NCI-H128 (cell line): ENCODE measurements around the gene SIPA1.
A peak's percentile ranks its signal among the peaks of the same experiment; 100 is the strongest.

ENCODE experiments used
- DNase-seq: peaks from one replicate; lab custom pipeline; 2025; ENCODE audit not compliant: unreplicated experiment; lab: John Stamatoyannopoulos, UW

The SIPA1 gene

GRCh38 chr11:65642014-65642671 lies 4.2 kb downstream of the SIPA1 start:
- DNase-seq: no peak

- no peak for DNase-seq
Measured at GRCh38 chr11:65643971-65644370, 6.1 kb downstream of the SIPA1 start.

- DNase-seq: no peak
Measured at GRCh38 chr11:65644837-65645236, 6.9 kb downstream of the SIPA1 start.

GRCh38 chr11:65645710-65646109 lies 7.8 kb downstream of the SIPA1 start:
- DNase-seq: no peak

GRCh38 chr11:65646288-65646957 lies 8.5 kb downstream of the SIPA1 start:
- DNase-seq: no peak

- DNase-seq: no peak
Measured at GRCh38 chr11:65646958-65647701, 9.2 kb downstream of the SIPA1 start.

- DNase-seq: no peak
Measured at GRCh38 chr11:65648997-65649493, 11.1 kb downstream of the SIPA1 start.

GRCh38 chr11:65649656-65650546 lies 12.0 kb downstream of the SIPA1 start:
- DNase-seq: no peak

GRCh38 chr11:65650547-65651338 lies 12.8 kb downstream of the SIPA1 start:
- no peak for DNase-seq

- DNase-seq: no peak
Measured at GRCh38 chr11:65651339-65651588, 13.4 kb downstream of the SIPA1 start.

GRCh38 chr11:65651589-65652510 lies 13.9 kb downstream of the SIPA1 start:
- DNase-seq: no peak

GRCh38 chr11:65652511-65653228 lies 14.8 kb downstream of the SIPA1 start:
- DNase-seq: peak; percentile 75

- no peak for DNase-seq
Measured at GRCh38 chr11:65653229-65654225, 15.6 kb downstream of the SIPA1 start.

- no peak for DNase-seq
Measured at GRCh38 chr11:65654375-65655349, 16.8 kb downstream of the SIPA1 start.

GRCh38 chr11:65655570-65656332 lies 17.9 kb downstream of the SIPA1 start:
- no peak for DNase-seq

GRCh38 chr11:65657426-65657825 lies 19.5 kb downstream of the SIPA1 start:
- DNase-seq: no peak
